GM12801 (cell line): ENCODE data around the gene SGSM2.

Experiments used
- TF ChIP-seq, protein P1 (sequence below): IDR thresholded peaks from one replicate; pipeline ENCODE4 v1.5.1; 2011; ENCODE audit warnings: control low read depth; ENCODE audit not compliant: insufficient read length; ENCODE audit errors: extremely low read depth

The SGSM2 gene

DNA sequence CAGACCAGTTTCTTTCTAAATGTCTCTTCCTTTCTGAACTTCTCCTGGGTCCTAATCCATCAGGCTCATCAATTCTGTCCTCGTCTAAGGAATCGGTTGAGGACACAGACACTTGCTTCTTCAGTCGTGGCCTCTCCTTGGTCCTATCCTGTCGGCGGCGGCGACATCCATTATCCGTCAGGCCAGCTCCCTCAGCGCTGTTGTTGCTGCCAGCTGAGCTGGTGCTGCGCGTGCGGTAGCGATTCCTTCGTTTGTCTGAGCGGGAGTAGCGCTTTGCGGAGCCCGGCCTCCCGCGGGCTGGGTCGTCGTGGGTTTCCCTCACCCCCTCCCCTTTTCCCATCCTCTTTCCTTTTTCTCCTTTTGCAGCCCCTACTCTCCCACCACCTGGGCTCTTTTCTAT is 37.5 kb upstream of the SGSM2 start:
- TF ChIP-seq, protein P1, sequence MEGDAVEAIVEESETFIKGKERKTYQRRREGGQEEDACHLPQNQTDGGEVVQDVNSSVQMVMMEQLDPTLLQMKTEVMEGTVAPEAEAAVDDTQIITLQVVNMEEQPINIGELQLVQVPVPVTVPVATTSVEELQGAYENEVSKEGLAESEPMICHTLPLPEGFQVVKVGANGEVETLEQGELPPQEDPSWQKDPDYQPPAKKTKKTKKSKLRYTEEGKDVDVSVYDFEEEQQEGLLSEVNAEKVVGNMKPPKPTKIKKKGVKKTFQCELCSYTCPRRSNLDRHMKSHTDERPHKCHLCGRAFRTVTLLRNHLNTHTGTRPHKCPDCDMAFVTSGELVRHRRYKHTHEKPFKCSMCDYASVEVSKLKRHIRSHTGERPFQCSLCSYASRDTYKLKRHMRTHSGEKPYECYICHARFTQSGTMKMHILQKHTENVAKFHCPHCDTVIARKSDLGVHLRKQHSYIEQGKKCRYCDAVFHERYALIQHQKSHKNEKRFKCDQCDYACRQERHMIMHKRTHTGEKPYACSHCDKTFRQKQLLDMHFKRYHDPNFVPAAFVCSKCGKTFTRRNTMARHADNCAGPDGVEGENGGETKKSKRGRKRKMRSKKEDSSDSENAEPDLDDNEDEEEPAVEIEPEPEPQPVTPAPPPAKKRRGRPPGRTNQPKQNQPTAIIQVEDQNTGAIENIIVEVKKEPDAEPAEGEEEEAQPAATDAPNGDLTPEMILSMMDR, result no peak

DNA sequence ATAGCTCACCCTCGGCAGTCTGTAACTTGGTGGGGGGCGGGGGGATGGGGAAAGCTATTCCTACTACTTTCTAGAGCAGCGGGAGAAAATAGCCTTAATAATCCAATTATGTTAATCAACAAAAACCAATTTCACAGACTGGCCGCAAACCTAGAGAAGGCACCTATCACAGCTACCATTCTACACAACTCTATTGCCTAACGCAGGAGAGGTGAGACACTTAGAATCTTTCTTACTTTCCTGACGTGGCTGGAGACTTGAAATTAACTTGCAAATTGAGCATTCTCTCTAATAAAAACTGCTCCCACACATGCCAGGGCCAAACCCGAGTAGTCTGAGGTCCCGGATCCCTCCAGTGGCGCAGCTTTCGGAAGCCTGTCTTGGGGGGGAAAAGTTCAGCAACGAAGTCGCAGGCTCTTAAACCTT is 34.5 kb upstream of the SGSM2 start:
- TF ChIP-seq, protein P1, result no peak

- TF ChIP-seq, protein P1, result no peak
Observed at GRCh38 chr17:2303204-2304188, 33.8 kb upstream of the SGSM2 start, which contains the start of the genes SMG6 and SRR. Gene SMG6 (minus strand): TSS chr17:2303785. CDS start chr17:2303720, 65 bp downstream. Gene SRR (plus strand): TSS chr17:2303950. CDS start chr17:2315561, 11,611 bp downstream.

DNA sequence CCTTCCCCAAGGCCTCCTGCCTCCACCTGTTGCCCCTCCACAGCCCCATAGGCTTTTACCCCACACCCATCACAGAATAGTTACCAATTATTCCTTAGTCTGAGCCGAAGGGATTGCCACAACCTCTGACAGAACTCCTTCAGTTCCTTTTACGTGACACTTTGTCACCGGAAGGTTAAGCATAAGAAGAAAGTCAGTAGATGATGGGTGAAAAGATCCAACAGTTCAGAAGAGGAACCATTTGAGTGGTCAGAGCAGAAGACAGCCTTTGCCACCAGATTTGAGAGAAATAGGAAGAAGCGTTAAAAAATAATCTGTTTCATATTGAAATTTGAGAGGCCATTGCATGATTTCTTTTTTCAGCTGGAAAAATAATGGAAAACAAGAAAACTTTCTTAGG is 32.4 kb upstream of the SGSM2 start:
- TF ChIP-seq, protein P1, result no peak

DNA sequence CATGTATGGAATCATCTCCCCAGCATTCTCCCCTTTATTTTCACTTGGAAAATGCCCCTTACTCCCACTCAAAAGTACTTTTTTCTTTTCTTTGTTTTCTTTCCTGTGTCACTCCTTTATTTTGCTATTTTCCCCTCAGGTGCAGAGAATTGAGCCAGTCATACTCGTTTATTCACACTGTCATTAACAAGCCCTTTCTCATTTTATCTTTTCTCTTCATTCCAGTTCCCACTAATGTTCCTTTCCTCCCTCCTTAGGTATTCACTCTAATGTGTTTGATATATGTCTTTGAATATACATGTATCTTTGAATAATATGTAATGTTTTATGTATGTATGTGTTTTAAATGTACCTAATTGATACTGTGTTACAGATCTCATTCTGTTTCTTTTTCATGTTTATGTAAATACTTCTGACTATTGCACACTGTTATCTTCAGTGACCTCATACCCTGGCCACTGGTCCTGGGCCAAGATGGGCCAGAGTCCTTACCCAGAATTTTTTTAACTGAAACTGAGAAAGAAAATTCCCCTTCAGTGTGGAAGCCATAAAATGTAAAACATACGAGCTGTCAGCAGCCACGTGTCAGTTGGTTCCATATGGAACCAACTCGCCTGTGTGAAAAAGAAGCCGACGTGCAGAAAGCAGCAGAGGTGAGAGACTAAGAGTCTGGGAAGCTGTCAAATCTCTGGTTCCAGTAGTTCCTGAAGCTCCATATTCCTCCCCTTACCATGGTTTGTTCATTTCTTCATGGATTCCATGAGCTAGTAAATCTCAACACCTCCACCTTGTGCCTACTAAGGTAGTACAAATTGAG is 27.8 kb upstream of the SGSM2 start:
- TF ChIP-seq, protein P1, result no peak

DNA sequence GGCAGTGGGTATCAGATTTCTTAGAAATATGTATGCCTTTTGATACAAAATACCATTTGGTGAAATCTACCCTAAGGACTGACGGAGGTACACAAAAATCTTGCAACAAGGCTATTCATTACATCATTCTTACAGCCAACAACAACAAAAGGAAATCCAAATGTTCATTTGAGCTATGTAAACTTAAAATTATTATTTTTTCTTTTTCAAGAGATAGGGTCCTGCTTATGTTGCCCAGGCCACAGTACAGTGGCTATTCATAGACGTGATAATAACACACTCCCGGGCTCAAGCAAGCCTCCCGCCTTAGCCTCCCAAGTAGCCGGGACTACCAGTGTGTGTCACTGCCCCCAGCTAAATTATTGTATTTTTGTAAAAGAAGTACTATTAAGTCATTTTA is 24.6 kb upstream of the SGSM2 start:
- TF ChIP-seq, protein P1, result no peak

GRCh38 chr17:2317796-2318195 is 19.5 kb upstream of the SGSM2 start:
- TF ChIP-seq, protein P1, result no peak
